ENCODE data around the gene VAMP4.
A peak's percentile ranks its signal among the peaks of the same experiment; 100 is the strongest.

VAMP4 gene, protein sequence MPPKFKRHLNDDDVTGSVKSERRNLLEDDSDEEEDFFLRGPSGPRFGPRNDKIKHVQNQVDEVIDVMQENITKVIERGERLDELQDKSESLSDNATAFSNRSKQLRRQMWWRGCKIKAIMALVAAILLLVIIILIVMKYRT

DNA sequence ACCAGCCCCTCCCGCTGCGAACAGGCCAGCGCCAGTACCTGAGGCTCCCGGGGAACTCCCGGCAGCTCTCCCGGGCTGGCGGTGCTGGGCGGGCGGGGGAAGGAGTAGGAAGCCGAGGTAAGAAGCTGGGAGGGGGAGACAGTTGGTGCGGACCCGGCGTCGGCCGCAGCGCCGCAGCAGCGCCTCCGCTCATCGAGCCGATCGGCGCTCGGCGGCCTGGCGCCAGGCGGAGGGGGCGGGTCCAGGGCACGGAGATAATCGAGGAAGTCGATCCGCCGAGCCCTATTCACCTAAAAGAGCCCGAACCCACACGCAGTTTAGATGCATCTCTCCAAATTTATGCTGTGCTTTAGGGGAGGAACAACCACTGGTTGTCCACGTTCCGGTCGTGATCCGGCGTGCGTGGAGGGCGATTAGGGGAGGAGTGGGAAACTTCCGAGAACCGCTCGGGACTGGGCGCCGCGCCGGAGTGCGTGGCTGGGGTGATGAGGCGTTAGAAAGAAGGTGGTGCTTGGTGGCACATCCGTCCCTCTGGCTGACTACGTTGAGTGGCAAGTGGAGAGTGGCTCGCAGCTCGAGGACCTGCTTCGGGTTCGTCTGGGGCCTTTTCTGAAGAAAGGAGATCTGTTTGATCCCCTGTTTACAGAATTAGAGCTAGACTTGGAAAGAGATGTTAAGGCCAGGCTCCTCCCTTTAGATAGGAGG lies at the start of gene VAMP4:
VAMP4 (minus strand) TSS at position 194 of the 705 bp plus-strand sequence. CDS start 3,651 bp downstream, outside the sequence.
- peak; percentile 43 for DNase-seq

DNA sequence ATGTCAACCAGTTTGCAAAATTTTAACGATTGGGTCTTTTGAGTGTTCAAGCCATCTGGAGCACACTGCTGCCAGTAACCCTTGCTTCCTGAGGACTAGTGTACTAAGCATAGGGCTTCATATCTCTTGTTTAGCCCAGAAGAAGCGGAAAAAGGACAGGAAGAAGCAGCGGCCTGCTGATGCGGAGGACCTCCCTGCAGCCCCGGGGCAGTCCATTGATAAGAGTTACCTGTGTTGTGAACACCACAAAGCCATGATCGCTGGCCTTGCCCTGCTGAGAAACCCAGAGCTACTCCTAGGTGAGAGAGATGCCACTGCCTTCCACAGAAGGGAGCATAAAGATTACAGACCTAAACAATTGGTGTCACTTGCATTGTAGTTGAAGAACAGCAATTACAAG lies 48.5 kb upstream of the VAMP4 start:
- DNase-seq, result no peak

DNA sequence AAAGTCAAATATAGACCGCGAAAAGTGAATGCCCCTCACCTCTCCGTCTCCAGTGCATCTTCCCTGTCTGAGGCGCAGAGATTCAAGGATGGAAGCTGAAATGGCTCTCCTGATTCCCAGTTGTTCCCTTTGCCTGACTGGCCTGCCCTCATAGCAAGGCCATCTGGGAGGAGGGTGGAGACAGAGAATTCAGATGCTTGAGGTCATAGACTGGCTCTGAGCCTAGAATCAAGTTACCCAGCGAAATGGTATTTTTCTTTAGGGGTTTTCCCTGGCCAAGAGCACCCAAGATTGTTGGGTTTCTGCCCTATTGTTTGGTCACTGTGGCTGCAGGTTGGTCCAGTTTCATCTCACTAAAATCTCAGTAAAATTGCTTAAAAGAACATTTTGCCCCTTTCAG lies 46.8 kb upstream of the VAMP4 start:
- no peak for DNase-seq

GRCh38 chr1:171787686-171788480 lies 46.0 kb upstream of the VAMP4 start:
- DNase-seq, result no peak

DNA sequence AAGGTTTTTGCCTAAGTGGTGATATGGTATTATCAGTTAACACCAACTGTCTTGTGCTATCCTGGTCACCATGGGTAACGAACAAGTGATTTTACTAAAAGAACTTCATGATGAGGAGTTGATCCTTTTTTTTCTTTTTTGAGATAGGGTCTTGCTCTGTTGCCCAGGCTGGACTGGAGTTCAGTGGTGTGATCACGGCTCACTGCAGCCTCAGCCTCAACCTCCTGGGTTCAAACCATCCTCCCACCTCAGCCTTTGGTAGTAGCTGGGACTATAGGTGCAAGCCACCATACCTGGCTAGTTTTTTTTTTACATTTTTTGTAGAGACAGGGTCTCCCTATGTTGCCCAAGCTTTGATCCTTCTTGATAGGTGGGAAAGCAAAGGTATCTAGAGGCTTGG lies 44.7 kb upstream of the VAMP4 start:
- no peak for DNase-seq

DNA sequence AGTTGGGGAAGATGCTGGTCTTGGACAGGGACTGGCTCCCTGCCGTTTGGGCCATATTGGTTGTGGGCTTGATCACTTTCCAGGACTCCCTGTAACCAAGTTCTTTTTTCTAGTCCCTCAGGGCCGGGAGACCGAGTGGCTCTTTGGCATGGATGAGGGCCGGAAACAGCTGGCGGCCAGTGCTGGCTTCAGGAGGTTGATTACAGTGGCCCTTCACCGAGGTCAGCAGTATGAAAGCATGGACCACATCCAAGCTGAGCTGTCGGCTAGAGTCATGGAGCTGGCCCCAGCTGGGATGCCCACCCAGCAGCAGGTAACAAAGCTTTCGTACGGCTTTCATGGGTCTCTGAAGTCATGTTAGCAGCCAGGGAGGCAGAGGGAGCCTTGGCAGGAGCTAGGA lies 43.9 kb upstream of the VAMP4 start:
- no peak for DNase-seq

- DNase-seq, result no peak
These were observed 42.9 kb upstream of the VAMP4 start for GRCh38 chr1:171784784-171785183.

GRCh38 chr1:171783816-171784530 lies 42.1 kb upstream of the VAMP4 start:
- no peak for DNase-seq

DNA sequence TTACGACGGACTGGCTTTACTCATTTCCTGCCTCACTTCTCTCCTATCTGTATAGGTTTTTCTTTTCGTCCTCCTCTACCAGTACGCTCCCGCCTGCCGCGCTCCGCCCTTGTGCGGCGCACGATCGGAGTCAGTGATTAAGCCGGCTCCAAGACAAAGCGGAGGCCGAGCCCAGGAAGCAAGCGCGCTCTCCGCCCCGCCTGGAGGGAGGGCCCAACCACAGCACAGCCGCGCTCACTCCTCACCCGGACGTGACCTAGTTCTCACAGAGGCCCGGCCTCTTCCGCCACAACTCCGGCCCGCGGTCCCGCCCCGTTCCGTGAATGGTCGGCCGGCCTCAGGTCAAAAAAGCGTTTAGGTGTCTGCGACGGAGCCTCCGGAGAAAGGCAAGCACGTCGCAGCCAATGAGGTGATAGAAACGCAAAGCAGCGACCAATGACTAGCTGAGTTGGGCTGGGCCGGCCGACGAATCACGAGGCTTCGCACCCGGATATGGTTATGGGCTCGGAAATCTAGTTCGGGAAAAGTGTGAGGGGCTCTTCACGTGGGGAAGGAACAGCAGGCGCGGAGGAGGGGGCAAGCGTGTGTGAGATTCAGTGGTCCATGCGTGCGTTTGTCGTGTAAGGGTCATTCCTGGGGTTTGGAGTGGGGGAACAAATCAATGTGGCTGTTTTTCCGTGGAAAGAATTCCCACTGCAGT lies 39.5 kb upstream of the VAMP4 start, which contains the start of gene METTL13:
METTL13 (plus strand) TSS at position 485 of the 700 bp plus-strand sequence. CDS start 308 bp downstream, outside the sequence.
- DNase-seq, result peak; percentile 97

DNA sequence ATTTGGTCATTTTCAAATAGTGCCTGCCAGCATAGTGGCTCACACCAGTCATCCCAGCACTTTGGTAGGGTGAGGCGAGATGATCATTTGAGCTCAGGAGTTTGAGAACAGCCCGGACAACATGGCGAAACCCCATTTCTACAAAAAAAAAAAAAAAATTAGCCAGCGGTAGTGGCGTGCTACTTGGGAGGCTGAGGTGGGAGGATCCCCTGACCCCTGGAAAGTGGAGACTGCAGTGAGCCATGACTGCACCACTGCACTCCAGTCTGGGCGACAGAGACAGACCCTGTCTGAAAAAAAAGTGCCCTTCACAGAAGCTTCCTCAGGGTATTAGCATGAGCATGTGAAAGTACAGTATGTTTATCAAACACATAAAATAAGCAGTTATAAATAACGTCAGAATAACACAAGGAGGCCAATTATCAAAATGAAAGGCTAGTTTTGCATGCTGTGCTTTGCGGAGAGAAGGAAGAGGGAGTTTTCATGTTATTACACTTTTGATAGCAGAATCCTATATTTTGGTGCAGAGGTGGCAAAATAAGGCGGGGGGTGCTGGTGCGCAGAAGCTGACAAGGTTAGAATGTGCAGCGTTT lies 38.8 kb upstream of the VAMP4 start:
- no peak for DNase-seq

- DNase-seq, result no peak
These were observed 30.4 kb upstream of the VAMP4 start for GRCh38 chr1:171772312-171772711.

GRCh38 chr1:171769754-171770153 lies 27.9 kb upstream of the VAMP4 start:
- no peak for DNase-seq

DNA sequence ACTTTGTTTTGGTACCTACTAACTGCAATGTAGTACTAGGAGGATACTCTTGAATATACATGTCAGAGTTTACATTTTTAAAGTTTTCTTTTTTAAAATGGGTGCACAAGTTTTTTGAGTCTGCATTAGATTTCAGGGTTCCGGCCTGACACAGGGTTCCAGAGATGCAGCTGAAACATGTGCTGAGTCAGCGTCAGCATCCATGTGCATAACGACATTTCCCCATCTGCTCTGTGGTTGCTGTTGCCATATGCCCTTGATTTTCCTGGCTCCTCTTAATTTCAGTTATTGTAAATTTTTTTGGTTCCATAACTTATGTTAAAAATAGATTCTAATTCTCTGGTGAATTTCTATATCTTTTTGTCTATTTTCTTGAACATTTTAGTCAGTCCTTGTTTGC lies 27.3 kb upstream of the VAMP4 start:
- no peak for DNase-seq

DNA sequence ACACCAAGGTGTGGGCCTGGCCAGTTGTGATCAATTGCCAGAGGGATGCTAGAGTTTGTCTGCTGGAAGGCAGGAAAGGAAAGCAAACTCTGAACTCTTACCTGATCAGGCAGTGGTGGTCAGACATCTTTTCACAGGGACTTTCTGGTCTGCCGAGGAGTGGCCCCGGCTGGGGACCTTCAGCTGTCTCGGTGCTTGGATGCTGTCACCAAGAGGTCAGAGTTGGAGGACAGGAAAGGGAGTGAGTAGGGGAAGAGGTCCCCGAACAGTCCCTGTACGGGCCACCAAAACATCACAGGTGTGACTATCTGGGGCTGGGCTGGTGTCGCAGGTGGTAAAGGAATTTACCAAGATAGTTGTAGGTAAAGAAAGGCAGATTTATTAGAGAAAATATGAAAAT lies 21.9 kb upstream of the VAMP4 start:
- no peak for DNase-seq

DNA sequence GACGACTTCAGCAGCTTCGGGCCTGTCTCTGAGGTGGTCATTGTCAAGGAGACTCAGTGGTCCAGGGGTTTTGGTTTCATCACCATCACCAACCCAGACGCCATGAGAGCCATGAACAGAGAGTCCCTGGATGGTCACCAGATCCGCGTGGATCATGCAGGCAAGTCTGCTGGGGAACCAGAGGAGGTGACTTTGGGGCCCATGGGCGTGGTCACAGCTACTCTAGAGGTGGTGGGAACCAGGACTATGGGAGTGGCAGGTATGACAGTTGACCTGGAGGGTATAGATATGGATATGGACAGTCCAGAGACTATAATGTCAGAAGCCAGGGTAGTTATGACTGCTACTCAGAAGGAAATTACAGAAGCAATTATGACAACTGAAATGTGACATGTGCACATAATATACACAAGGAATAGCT lies 20.3 kb upstream of the VAMP4 start:
- DNase-seq, result no peak

- no peak for DNase-seq
These were observed 16.1 kb upstream of the VAMP4 start for GRCh38 chr1:171758011-171758410.

DNA sequence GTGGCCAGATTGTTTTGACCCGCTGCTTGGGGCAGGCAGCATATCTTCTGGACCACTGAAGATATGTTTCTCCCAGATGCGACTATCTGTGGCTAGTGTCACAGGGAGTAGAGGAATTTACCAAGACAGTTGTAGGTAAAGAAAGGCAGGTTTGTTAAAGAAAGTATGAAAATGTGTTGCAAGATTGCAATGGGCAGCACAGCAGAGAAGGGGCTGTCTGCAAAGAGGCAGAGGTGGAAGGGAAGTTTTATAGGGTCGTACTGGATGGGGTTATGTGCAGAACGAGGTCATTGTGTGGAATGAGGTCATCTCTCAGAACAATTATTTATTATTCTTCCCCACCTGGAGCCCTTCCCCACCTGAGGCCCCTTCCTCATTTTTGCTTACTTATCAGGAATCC lies 15.0 kb upstream of the VAMP4 start:
- no peak for DNase-seq

DNA sequence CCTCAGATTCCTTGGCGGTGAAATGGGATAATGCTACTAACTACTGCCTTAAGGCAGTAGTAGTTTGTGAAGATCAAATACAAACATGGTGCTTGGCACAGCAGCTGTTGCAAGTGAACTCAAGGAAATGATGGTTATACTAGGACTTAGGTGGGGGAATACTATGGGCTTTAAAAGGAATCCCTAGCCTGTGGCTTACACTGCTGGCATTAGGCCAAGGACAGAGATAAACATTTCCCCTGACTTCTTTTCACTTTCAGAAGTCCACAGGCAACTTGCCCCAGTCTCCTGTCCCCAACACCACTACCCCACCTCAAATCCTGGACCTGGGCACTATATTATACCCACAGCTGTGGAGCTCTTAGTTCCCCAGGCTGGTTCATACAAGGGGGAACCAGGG lies 13.1 kb upstream of the VAMP4 start:
- no peak for DNase-seq

DNA sequence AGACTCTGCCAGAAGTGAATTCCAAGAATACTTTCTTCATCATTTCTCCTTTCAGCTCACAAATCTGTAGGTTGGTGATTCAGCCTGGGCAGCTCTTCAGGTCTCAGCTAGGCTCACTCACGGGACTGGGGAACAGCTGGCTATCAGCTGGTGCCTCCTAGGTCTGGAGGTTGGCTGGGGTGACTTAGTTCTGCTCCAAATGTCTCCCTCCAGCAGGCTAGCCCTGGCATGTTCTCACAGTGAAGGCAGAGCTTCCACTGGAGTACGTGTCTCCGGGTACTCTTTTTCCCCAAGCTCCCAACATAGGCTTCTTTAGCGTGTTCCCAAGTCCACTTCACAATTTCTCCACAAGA lies 12.5 kb upstream of the VAMP4 start:
- DNase-seq, result no peak

DNA sequence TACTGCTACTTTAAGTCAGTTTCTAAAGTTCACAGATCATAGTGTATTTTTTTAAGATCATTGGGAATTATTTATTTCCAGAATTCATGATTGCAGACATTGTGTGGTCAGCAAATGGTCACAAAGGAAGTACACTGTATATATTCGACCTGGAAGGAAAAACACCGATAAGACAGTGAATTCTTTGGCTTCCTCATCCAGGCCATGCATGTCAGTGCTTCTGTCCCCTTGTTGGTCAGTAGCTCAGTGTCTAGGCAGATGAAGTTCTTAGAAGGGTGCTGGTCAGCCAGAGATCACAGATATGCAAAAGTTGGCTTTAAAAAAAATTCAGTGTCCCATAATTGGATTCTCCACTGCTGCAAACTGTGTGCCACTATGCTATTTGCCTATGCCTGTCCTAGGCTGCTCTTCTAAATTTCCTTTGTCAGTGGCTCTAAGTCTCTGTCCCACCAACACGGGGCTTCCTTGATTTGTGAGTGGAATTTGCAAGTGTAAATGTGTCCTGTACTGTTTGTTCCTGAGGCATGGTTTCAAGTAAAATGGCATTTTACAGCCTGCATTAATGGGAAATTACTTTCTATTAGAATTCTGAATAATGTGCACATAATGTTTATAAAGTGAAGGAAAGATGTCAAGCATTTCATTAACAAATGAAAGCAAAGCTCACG lies 12.0 kb upstream of the VAMP4 start:
- DNase-seq, result no peak

GRCh38 chr1:171753182-171753581 lies 11.3 kb upstream of the VAMP4 start:
- no peak for DNase-seq

DNA sequence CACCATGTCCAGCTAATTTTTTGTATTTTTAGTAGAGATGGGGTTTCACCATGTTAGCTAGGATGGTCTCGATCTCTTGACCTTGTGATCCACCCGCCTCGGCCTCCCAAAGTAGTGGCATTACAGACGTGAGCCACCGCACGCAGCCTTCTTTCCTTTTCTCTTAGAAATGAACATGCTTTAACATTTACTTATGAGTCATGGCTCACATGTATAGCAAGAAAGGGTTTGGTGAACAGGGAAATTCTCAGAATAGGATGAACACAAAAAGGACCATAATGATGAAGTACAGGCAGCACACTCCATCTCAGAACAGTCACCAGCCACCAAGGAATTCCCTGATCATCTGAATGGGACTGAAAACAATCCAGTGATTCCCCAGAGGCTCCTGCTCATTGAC lies 9.4 kb upstream of the VAMP4 start:
- DNase-seq, result no peak

All from GF-D8 (cell line).